Neural crest cell (in vitro differentiated cells): ENCODE results near the gene KRT33B. TPM values are rescaled to one million over a fixed set of nuclear protein-coding genes. Genes with fewer than 3 reads are reported as not detected.

ENCODE experiments used
- DNase-seq: peaks from one replicate; pipeline ENCODE4 v3.0.0; 2021; ENCODE audit warnings: low read depth, mixed read lengths, low spot score
- H3K27ac Mint-ChIP-seq: one replicate; pipeline ENCODE4 v1.8.0; 2021; ENCODE audit warnings: mild to moderate bottlenecking, mixed read lengths; ENCODE audit not compliant: unreplicated experiment
- H3K27me3 Mint-ChIP-seq: 2 replicates; pipeline ENCODE4 v1.8.0; 2021; ENCODE audit warnings: low read depth, mild to moderate bottlenecking, mixed read lengths
- H3K36me3 Mint-ChIP-seq: 2 replicates; pipeline ENCODE4 v1.8.0; 2021; ENCODE audit warnings: low read depth, mild to moderate bottlenecking, mixed read lengths
- H3K4me1 Mint-ChIP-seq: 2 replicates; pipeline ENCODE4 v1.8.0; 2021; ENCODE audit warnings: mixed read lengths
- H3K4me3 Mint-ChIP-seq: one replicate; pipeline ENCODE4 v1.8.0; 2021; ENCODE audit warnings: mild to moderate bottlenecking, mixed read lengths
- H3K9me3 Mint-ChIP-seq: 2 replicates; pipeline ENCODE4 v1.8.0; 2021; ENCODE audit warnings: mixed read lengths
- CTCF ChIP-seq: fragments of 200-600 bp; sonication (generic); conservative IDR thresholded peaks from 2 replicates; pipeline ENCODE4 v1.5.0; 2021; ENCODE audit warnings: antibody characterized with exemption, mild to moderate bottlenecking
- total RNA-seq: library from RNA; stranded (reverse); gene quantifications from 2 replicates; pipeline ENCODE4 v1.2.1, GENCODE V29; 2021

KRT33B gene
- total RNA-seq, 1 donor from 2014 or later, result not detected

GRCh38 chr17:41415833-41416335 lies 46.3 kb upstream of the KRT33B start:
- H3K9me3 Mint-ChIP-seq, result peaks cover 2% of the 10 kb centered on the region
- H3K4me3 Mint-ChIP-seq, result no peak overlapping the region
- no peaks in the 10 kb centered on the region for H3K36me3 Mint-ChIP-seq
- no peaks in the 10 kb centered on the region for H3K27me3 Mint-ChIP-seq
- no peak for DNase-seq
- H3K27ac Mint-ChIP-seq, result no peak overlapping the region
- TF ChIP-seq CTCF, result no peak
- peaks cover 37% of the 10 kb centered on the region for H3K4me1 Mint-ChIP-seq

GRCh38 chr17:41415411-41415810 lies 45.8 kb upstream of the KRT33B start:
- DNase-seq, result no peak
- H3K27me3 Mint-ChIP-seq, result no peaks in the 10 kb centered on the region
- no peak overlapping the region for H3K4me3 Mint-ChIP-seq
- H3K9me3 Mint-ChIP-seq, result peaks cover 2% of the 10 kb centered on the region
- H3K27ac Mint-ChIP-seq, result no peak overlapping the region
- no peaks in the 10 kb centered on the region for H3K36me3 Mint-ChIP-seq
- peaks cover 40% of the 10 kb centered on the region for H3K4me1 Mint-ChIP-seq
- TF ChIP-seq CTCF, result no peak

GRCh38 chr17:41413982-41414381 lies 44.4 kb upstream of the KRT33B start:
- no peak overlapping the region for H3K27ac Mint-ChIP-seq
- TF ChIP-seq CTCF, result no peak
- no peak overlapping the region for H3K4me3 Mint-ChIP-seq
- H3K36me3 Mint-ChIP-seq, result no peaks in the 10 kb centered on the region
- no peaks in the 10 kb centered on the region for H3K27me3 Mint-ChIP-seq
- peaks cover 2% of the 10 kb centered on the region for H3K9me3 Mint-ChIP-seq
- peaks cover 46% of the 10 kb centered on the region for H3K4me1 Mint-ChIP-seq
- no peak for DNase-seq

DNA sequence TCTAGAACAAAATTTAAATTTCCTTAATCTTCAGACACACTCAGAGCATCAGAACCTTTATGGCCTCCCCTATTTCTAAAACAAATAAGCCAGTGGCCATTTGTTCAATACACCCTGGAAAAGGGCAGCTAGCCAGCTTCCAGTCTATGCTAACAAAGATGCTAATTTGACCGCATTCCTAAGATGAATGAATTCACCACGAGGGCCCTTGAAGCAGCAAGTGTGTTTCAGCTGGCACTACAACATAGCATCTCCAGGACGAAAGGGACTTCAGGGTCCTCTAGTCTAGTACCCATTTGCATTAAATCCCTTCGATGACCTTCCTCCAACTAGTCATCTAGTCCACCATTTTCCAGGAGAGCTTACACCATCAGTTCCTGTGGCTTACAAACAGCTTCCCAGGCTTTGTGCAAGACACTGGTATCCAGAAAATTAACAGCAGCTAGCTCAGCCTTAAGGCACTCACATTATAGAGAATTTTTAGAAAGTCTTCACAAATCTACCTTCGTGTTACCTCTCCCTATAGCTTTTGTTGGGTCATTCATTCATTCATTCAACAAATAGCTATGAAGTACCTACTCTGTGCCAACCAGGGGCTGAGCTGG lies 43.8 kb upstream of the KRT33B start:
- no peak for DNase-seq
- H3K36me3 Mint-ChIP-seq, result no peaks in the 10 kb centered on the region
- no peak overlapping the region for H3K4me3 Mint-ChIP-seq
- TF ChIP-seq CTCF, result no peak
- no peak overlapping the region for H3K27ac Mint-ChIP-seq
- H3K4me1 Mint-ChIP-seq, result peaks cover 46% of the 10 kb centered on the region
- peaks cover 2% of the 10 kb centered on the region for H3K9me3 Mint-ChIP-seq
- no peaks in the 10 kb centered on the region for H3K27me3 Mint-ChIP-seq

DNA sequence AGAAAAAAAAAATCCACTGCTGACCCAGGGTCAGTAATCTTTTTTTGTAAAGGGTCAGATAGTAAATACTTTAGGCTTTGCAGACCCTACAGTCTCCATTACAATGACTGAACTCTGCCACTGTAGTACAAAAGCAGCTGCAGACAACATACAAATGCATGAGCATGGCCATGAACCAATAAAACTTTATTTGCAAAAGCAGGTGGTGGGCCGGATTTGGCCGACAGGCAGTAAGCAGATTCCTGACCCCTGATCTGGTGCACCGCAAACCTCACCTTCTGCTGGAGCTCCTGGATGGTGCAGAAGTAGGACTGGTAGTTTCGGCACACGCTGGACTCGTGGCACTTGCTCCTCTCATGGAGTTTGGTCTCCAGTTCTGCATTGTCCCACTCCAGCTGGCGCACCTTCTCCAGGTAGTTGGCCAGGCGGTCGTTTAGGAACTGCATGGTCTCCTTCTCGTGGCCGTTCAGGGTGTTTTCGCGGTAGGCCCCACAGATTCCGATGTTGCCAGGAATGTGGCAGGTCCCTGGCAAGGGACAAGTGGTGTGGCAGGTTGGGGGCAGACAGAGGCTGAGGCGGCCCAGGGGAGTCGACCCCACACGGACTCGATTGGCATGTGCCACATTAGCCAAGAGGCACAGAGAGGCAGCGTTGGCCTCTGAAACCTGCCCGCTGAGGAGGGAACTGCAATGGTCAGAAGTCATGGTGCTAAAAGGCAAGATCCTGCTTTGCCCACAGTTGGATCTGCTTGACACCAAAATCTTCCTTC lies 41.6 kb upstream of the KRT33B start:
- H3K4me1 Mint-ChIP-seq, result peaks cover 38% of the 10 kb centered on the region
- no peak overlapping the region for H3K4me3 Mint-ChIP-seq
- peaks cover 2% of the 10 kb centered on the region for H3K9me3 Mint-ChIP-seq
- no peaks in the 10 kb centered on the region for H3K36me3 Mint-ChIP-seq
- TF ChIP-seq CTCF, result no peak
- H3K27me3 Mint-ChIP-seq, result no peaks in the 10 kb centered on the region
- DNase-seq, result no peak
- H3K27ac Mint-ChIP-seq, result no peak overlapping the region
